Esophagus squamous epithelium (tissue), 5 donors: ENCODE results near the gene PEX1. TPM values are rescaled to one million over a fixed set of nuclear protein-coding genes. Genes with fewer than 3 reads are reported as not detected.

ENCODE experiments used
- DNase-seq: peaks from one replicate; lab custom pipeline; 2025; lab: John Stamatoyannopoulos, UW
- H3K27ac ChIP-seq, 4 donors: fragments of 200-600 bp; sonication (generic); one replicate each; pipeline ENCODE4 v1.5.1; 2016 to 2019; ENCODE audit warnings: mild to moderate bottlenecking in 1 of 4
- H3K27me3 ChIP-seq, 4 donors: fragments of 200-600 bp; sonication (generic); 1 replicate in 3 of 4; 2 replicates in 1 of 4; pipeline versions ENCODE4 v1.5.1 to v1.6.0; 2017 to 2021; ENCODE audit warnings: antibody characterized with exemption in 1 of 4
- H3K36me3 ChIP-seq, 3 donors: fragments of 200-600 bp; sonication (generic); one replicate each; pipeline ENCODE4 v1.5.1; 2016 to 2019
- H3K4me1 ChIP-seq, 3 donors: fragments of 200-600 bp; sonication (generic); one replicate each; pipeline ENCODE4 v1.5.1; 2017 to 2019
- H3K4me3 ChIP-seq, 4 donors: fragments of 200-600 bp; sonication (generic); 1 replicate in 3 of 4; 2 replicates in 1 of 4; pipeline ENCODE4 v1.5.1; 2016 to 2019; ENCODE audit warnings: mild to moderate bottlenecking in 2 of 4, moderate library complexity in 1 of 4
- H3K9me3 ChIP-seq, 3 donors: fragments of 200-600 bp; sonication (generic); one replicate each; pipeline ENCODE4 v1.5.1; 2016 to 2019
- CTCF ChIP-seq, 6 experiments: fragments of 450-650 bp in 4 of 6; fragments of 200-600 bp in 2 of 6; sonication (generic) in 2 of 6; IDR thresholded peaks; one replicate each; pipeline ENCODE4 v1.5.1; 2016 to 2019; ENCODE audit warnings: antibody characterized with exemption in 6 of 6, mild to moderate bottlenecking in 4 of 6, moderate library complexity in 4 of 6
- POLR2A ChIP-seq, 4 donors: fragments of 450-650 bp; IDR thresholded peaks; one replicate each; pipeline ENCODE4 v1.6.1; 2017; ENCODE audit warnings: antibody characterized with exemption in 4 of 4, mild to moderate bottlenecking in 4 of 4, moderate library complexity in 3 of 4
- WGBS, 2 donors: methylation state at CpG; one replicate each; pipeline ENCODE4 v1.1.5; 2018; 5-methylcytosine and 5-hydroxymethylcytosine counted together
- intact Hi-C: fragments of 100-400 bp; cut with DNase I; formaldehyde crosslinking; loops from one replicate; pipeline ENCODE4 v1.15.0; 2022
- total RNA-seq, 4 donors: library from RNA; depleted of rRNA; stranded (reverse); fragments of >200 nt; gene quantifications; one replicate each; pipeline ENCODE4 v1.1.0, GENCODE V29; 2016
- donor health status: DM: yes; HTN: yes; CAD: no.

PEX1 gene
- total RNA-seq, 4 donors from 2014 or later = 9.3 to 25.0 (median 13.2) TPM

DNA sequence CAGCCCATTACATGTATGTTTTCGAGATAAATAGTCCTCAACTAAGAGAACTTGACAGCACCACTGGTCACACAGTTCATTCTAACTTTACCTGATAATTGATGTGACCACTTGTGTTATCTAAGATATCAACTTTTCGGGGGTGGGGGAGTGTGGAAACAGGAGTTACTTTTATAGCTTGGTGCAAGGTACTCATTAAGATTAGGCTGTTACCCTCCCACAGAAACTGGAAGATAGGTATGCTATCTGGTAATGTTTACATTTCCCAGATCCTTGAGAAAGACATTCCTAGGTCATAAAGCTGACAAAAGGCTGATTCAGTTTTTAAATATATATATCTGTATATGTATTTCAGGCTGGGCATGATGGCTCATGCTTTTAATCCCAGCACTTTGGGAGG, 61.6 kb downstream of the PEX1 start:
- H3K4me1 ChIP-seq = peaks cover 0 to 38% (median 8%) of the 10 kb centered on the region in 3 donors
- no peaks in the 10 kb centered on the region for H3K9me3 ChIP-seq
- intact Hi-C loops = no loop called here
- H3K27me3 ChIP-seq = no peaks in the 10 kb centered on the region
- no peak overlapping the region for H3K4me3 ChIP-seq
- WGBS, 2 donors = 63 to 100% methylated on average over 2 of the region's 2 CpGs
- no peak overlapping the region for H3K27ac ChIP-seq
- no peak for TF ChIP-seq POLR2A (IDR thresholded peaks at IDR 0.05)
- TF ChIP-seq CTCF (IDR thresholded peaks at IDR 0.05) = no peak
- H3K36me3 ChIP-seq = peaks cover 0 to 16% (median 0%) of the 10 kb centered on the region in 3 donors
- DNase-seq = no peak

DNA sequence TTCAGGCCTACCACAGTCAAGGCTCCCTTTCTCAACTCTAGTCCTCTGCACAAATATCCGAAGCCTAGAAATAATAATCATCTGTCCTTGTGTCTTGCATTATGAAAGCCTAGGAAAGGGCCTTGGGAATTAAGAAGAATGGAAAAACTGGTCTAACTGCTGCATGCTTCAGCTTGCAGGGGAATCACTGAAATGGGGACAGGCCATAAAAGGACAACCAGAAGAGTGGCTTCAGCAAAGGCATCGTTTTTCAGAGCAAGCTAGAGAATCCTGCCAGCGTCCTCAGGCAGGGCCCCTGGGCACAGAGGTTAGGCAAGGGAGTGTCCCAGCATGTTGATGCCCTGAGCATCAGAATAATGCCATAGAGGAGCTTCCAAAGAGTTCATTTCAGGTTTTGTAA, 63.8 kb downstream of the PEX1 start:
- H3K4me3 ChIP-seq = no peak overlapping the region
- DNase-seq = no peak
- peaks cover 0 to 52% (median 8%) of the 10 kb centered on the region in 3 donors for H3K4me1 ChIP-seq
- peak overlapping the region in 3 of 4 donors; percentile 42 to 66 (median 52) for H3K27ac ChIP-seq
- TF ChIP-seq CTCF (IDR thresholded peaks at IDR 0.05) = no peak
- no peak for TF ChIP-seq POLR2A (IDR thresholded peaks at IDR 0.05)
- intact Hi-C loops = no loop called here
- no peaks in the 10 kb centered on the region for H3K27me3 ChIP-seq
- WGBS, 2 donors = 32 to 48% methylated on average over 3 of the region's 3 CpGs
- no peaks in the 10 kb centered on the region for H3K9me3 ChIP-seq
- peaks cover 0 to 16% (median 0%) of the 10 kb centered on the region in 3 donors for H3K36me3 ChIP-seq

GRCh38 chr7:92462560-92462959, 65.8 kb downstream of the PEX1 start:
- no peaks in the 10 kb centered on the region for H3K9me3 ChIP-seq
- no peak for DNase-seq
- no peaks in the 10 kb centered on the region for H3K27me3 ChIP-seq
- intact Hi-C loops = no loop called here
- WGBS, 2 donors = 88 to 91% methylated on average over 3 of the region's 3 CpGs
- H3K4me1 ChIP-seq = peaks cover 0 to 46% (median 8%) of the 10 kb centered on the region in 3 donors
- peaks cover 0 to 28% (median 0%) of the 10 kb centered on the region in 3 donors for H3K36me3 ChIP-seq
- no peak for TF ChIP-seq POLR2A (IDR thresholded peaks at IDR 0.05)
- no peak for TF ChIP-seq CTCF (IDR thresholded peaks at IDR 0.05)
- H3K27ac ChIP-seq = no peak overlapping the region
- no peak overlapping the region for H3K4me3 ChIP-seq

DNA sequence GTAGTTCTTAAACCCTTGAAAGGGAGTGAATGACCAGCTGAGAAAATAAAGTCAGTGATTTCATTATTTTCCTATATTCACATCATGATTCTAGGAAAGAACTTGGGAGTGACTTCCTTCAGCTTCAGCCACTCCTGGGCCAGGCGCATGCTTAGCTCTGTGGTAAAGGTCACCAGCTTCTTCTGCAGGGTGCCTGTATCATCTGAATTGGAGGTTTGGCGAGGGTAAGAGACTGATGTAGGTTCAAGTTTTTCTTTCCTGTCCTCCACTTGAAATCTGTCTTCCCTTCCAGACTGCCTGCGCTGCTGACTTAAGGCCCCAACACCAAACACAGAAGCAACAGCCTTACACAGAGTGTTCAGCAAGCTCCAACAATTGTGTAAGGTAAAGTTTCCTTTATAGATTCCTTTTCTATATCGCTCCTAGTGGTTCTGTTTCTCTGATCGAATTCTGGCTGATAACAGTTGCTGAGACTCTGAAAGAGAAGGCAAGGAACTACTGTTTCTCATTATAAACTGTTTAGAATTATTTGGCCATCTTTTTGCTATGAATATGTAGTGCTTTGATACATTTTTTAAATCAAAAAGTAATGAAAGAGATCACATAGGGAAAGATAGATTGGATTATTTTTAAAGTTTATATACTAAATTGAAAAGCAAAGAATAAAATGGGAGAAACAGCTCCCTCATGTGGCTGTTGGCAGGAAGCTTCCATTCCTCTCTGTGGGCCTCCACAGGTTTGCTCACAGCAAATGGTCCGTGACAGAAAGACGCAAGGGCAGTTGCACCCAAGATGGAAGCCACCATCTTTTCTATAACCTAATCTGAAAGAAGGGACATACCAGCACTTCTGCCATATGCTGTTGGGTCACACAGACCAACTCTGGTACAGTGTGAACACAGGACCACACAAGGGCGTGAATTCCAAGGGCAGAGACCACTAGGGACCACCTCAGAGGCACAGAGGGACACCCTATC, 67.0 kb downstream of the PEX1 start:
- H3K27me3 ChIP-seq = no peaks in the 10 kb centered on the region
- no peak for DNase-seq
- intact Hi-C loops = no loop called here
- no peaks in the 10 kb centered on the region for H3K9me3 ChIP-seq
- TF ChIP-seq POLR2A (IDR thresholded peaks at IDR 0.05) = no peak
- TF ChIP-seq CTCF (IDR thresholded peaks at IDR 0.05) = peak in 5 of 6 experiments; percentile 53 to 74 (median 56)
- no peak overlapping the region for H3K27ac ChIP-seq
- H3K36me3 ChIP-seq = peaks cover 2 to 40% (median 9%) of the 10 kb centered on the region in 3 donors
- no peak overlapping the region for H3K4me3 ChIP-seq
- 62% methylated on average over 6 to 8 of the region's 8 CpGs for WGBS, 2 donors
- H3K4me1 ChIP-seq = peaks cover 0 to 39% (median 8%) of the 10 kb centered on the region in 3 donors

GRCh38 chr7:92460510-92460909, 67.8 kb downstream of the PEX1 start:
- TF ChIP-seq POLR2A (IDR thresholded peaks at IDR 0.05) = no peak
- 88 to 92% methylated on average over 4 of the region's 4 CpGs for WGBS, 2 donors
- DNase-seq = no peak
- Histone ChIP-seq H3K27me3 (no peaks in the 10 kb centered on the region), H3K36me3 (peaks cover 5 to 42% (median 17%) of the 10 kb centered on the region in 3 donors), H3K4me1 (peaks cover 0 to 37% (median 8%) of the 10 kb centered on the region in 3 donors), H3K27ac (no peak overlapping the region), H3K4me3 (no peak overlapping the region), H3K9me3 (no peaks in the 10 kb centered on the region)
- intact Hi-C loops = no loop called here
